OCI-LY3 (cell line): ENCODE results near the gene MED27.

Experiments used
- CTCF ChIP-seq: fragments of 200-600, 300-600 bp; sonication (generic); IDR thresholded peaks from 2 replicates; pipeline ENCODE4 v1.5.1; 2014; ENCODE audit warnings: antibody characterized with exemption, low read length, low read depth
- EZH2phosphoT487 ChIP-seq: fragments of 200-600 bp; shearing (Covaris generic); IDR thresholded peaks from 2 replicates; pipeline ENCODE4 v1.6.1; 2018; ENCODE audit warnings: antibody characterized with exemption, mixed run types, low read depth

- TF ChIP-seq CTCF (no peak), EZH2phosphoT487 (no peak)
These were observed 137.4 kb downstream of the MED27 start for GRCh38 chr9:131942146-131942720.
